K562 (cell line): ENCODE data around the gene TRDMT1. TPM values are rescaled to one million over a fixed set of nuclear protein-coding genes. Genes with fewer than 3 reads are reported as not detected.

Experiments
- CBX3 ChIP-seq, 2 experiments: IDR thresholded peaks; 1 replicate in 1 of 2; 2 replicates in 1 of 2; pipeline ENCODE4 v1.6.1; 2012; ENCODE audit warnings: inconsistent platforms in 2 of 2, low read length in 2 of 2, borderline replicate concordance in 1 of 2, control low read depth in 1 of 2
- DMBX1 ChIP-seq: fragments of 250-450 bp; sonication (Bioruptor Pico); IDR thresholded peaks from 2 replicates; pipeline ENCODE4 v1.8.0; 2022; ENCODE audit warnings: inconsistent platforms, mild to moderate bottlenecking, moderate library complexity, borderline replicate concordance
- ERF ChIP-seq: fragments of 450-650 bp; formaldehyde crosslinking; IDR thresholded peaks from 2 replicates; pipeline ENCODE4 v1.4.0; 2020; ENCODE audit warnings: mild to moderate bottlenecking, mixed read lengths
- HDAC1 ChIP-seq, 2 experiments: fragments of 450-650 bp; IDR thresholded peaks; 2 replicates each; pipeline ENCODE4 v1.6.1; 2016 to 2017; ENCODE audit warnings: inconsistent platforms in 1 of 2, mild to moderate bottlenecking in 1 of 2, moderate library complexity in 1 of 2
- NR4A1 ChIP-seq, 2 experiments: fragments of 250-450 bp in 1 of 2; fragments of 450-650 bp in 1 of 2; sonication (Bioruptor Pico) in 1 of 2; IDR thresholded peaks; 2 replicates each; pipeline versions ENCODE4 v1.4.0 to v1.6.1; 2016 to 2020; ENCODE audit warnings: mild to moderate bottlenecking in 2 of 2, missing compliant biosample characterization in 1 of 2, missing genetic modification characterization in 1 of 2, moderate library complexity in 1 of 2
- SMAD4 ChIP-seq: fragments of 250-450 bp; sonication (Bioruptor Pico); conservative IDR thresholded peaks from 2 replicates; pipeline ENCODE4 v1.8.0; 2021; ENCODE audit warnings: inconsistent platforms, mild to moderate bottlenecking, moderate library complexity
- SMARCA4 ChIP-seq: fragments of 450-650 bp; IDR thresholded peaks from 2 replicates; pipeline ENCODE4 v1.6.1; 2016
- TEAD4 ChIP-seq, 2 experiments: sonication (generic) in 1 of 2; formaldehyde crosslinking in 1 of 2; IDR thresholded peaks; 2 replicates each; pipeline versions ENCODE4 v1.6.1 to v1.8.0; 2012 to 2022; ENCODE audit warnings: borderline replicate concordance in 1 of 2, inconsistent platforms in 1 of 2, low read length in 1 of 2, mild to moderate bottlenecking in 1 of 2, missing genetic modification reagents in 1 of 2
- XRCC3 ChIP-seq: fragments of 450-650 bp; IDR thresholded peaks from 2 replicates; pipeline ENCODE4 v1.6.1; 2017; ENCODE audit warnings: mild to moderate bottlenecking, moderate library complexity
- ZFP36 ChIP-seq: fragments of 150-350 bp; IDR thresholded peaks from 2 replicates; pipeline ENCODE4 v1.6.1; 2018; ENCODE audit warnings: low read length, low read depth; ENCODE audit not compliant: partially characterized antibody
- ZNF316 ChIP-seq: fragments of 450-650 bp; IDR thresholded peaks from 2 replicates; pipeline ENCODE4 v1.6.1; 2016
- polyA plus RNA-seq, 8 experiments: library from polyadenylated mRNA; depleted of rRNA in 4 of 8; stranded (reverse) in 5 of 8; unstranded in 3 of 8; fragments of >200 nt; fragmentation: Nextera tagmentation in 2 of 8; fragmentation: Illumina TruSeq in 1 of 8; extraction: Ambion mirVana in 2 of 8; extraction: Trizol in 1 of 8; gene quantifications; 2 replicates each; pipeline versions ENCODE4 v1.2.1 to v1.2.3, GENCODE V29; 2011 to 2014; ENCODE audit warnings: inconsistent platforms in 1 of 8, missing spikeins in 1 of 8
- total RNA-seq, 7 experiments: library from RNA; depleted of rRNA in 6 of 7; stranded (reverse); fragments of >200 nt in 6 of 7; fragmentation: Illumina TruSeq in 2 of 7; extraction: Trizol in 2 of 7; gene quantifications; 2 replicates each; pipeline versions ENCODE4 v1.2.1 to v1.2.3, GENCODE V29; 2011 to 2021; ENCODE audit warnings: low replicate concordance in 1 of 7
- TF ChIP-seq, protein P1 (sequence below), 2 experiments: IDR thresholded peaks in 1 of 2; conservative IDR thresholded peaks in 1 of 2; 2 replicates each; pipeline ENCODE4 v1.6.1; 2016; ENCODE audit warnings: low read depth in 2 of 2, mild to moderate bottlenecking in 1 of 2, missing compliant biosample characterization in 1 of 2, missing genetic modification characterization in 1 of 2, moderate library complexity in 1 of 2
- TF ChIP-seq, protein P2 (sequence below), 2 experiments: fragments of 450-650 bp; IDR thresholded peaks; 2 replicates each; pipeline ENCODE4 v1.6.1; 2018; ENCODE audit warnings: mild to moderate bottlenecking in 2 of 2, low read depth in 1 of 2; ENCODE audit not compliant: partially characterized antibody in 2 of 2
- TF ChIP-seq, protein P3 (sequence below): sonication (generic); formaldehyde crosslinking; IDR thresholded peaks from 2 replicates; pipeline ENCODE4 v1.8.1; 2022; ENCODE audit warnings: missing genetic modification reagents
- TF ChIP-seq, protein P4 (sequence below), 2 experiments: fragments of 250-450 bp in 1 of 2; fragments of 450-650 bp in 1 of 2; sonication (Bioruptor Pico) in 1 of 2; IDR thresholded peaks; 2 replicates each; pipeline versions ENCODE4 v1.6.1 to v1.8.0; 2016 to 2021; ENCODE audit warnings: mild to moderate bottlenecking in 2 of 2, moderate library complexity in 2 of 2, missing compliant biosample characterization in 1 of 2, missing genetic modification characterization in 1 of 2
- TF ChIP-seq, protein P5 (sequence below): fragments of 450-650 bp; IDR thresholded peaks from 2 replicates; pipeline ENCODE4 v1.6.1; 2017; ENCODE audit warnings: mild to moderate bottlenecking, moderate library complexity

The TRDMT1 gene
- total and polyA plus RNA-seq, 9 of the 15 experiments (the other 6 are each of a cell fraction or from before 2014, with no cell fraction given): 5.4 to 12.6 (median 9.3) TPM

DNA sequence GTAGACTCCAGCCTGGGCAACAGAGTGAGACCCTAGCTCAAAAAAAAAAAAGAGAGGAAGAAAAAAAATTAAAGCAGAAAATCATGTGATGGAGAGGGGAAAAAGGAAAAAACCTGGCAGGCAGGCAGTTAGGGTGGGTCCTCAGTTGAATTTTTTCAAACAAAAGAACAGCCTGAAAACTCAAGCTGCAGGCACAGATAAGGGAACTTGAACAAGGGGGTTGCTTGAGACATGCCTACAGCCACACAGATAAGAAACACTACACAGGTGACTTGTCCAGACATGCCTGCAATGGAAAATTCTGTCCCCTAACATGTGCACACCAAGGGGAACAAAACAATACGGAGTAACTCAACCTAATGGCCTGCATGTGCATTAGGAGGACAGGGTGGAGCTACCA is 45.7 kb upstream of the TRDMT1 start (continued):
- TF ChIP-seq, protein P1, sequence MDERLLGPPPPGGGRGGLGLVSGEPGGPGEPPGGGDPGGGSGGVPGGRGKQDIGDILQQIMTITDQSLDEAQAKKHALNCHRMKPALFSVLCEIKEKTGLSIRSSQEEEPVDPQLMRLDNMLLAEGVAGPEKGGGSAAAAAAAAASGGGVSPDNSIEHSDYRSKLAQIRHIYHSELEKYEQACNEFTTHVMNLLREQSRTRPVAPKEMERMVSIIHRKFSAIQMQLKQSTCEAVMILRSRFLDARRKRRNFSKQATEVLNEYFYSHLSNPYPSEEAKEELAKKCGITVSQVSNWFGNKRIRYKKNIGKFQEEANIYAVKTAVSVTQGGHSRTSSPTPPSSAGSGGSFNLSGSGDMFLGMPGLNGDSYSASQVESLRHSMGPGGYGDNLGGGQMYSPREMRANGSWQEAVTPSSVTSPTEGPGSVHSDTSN (CRISPR knock-in tag; IDR thresholded peaks at IDR 0.05; ENCODE audit: low read depth): no peak
- TF ChIP-seq, protein P1 (tag; conservative IDR thresholded peaks at IDR 0.05; ENCODE audit: low read depth): no peak; the same call in 1 of the 2 replicates
- TF ChIP-seq TEAD4 (IDR thresholded peaks at IDR 0.05; ENCODE audit: low read length) (peak; percentile 80), TEAD4 (CRISPR knock-in tag; IDR thresholded peaks at IDR 0.05; ENCODE audit: borderline replicate concordance) (no peak), ZFP36 (peak; percentile 95), XRCC3 (peak; percentile 71; the same call in 1 of the 2 replicates), DMBX1 (CRISPR knock-in tag) (peak; percentile 69), HDAC1 (IDR thresholded peaks at IDR 0.05) (0 out of 4 replicates have a peak, but pooled peaks of 1 of the 2 experiments have one; percentile 28), SMARCA4 (peak; percentile 66; the same call in 1 of the 2 replicates), SMAD4 (peak; percentile 73), ZNF316 (no peak), CBX3 (IDR thresholded peaks at IDR 0.05; ENCODE audit: borderline replicate concordance in 1 of 2, low read length in 2 of 2) (peak in 1 of 2 experiments; percentile 95; a peak in 2 of 3 replicates), NR4A1 (CRISPR knock-in tag; IDR thresholded peaks at IDR 0.05) (no peak), NR4A1 (tag; IDR thresholded peaks at IDR 0.05) (0 out of 2 replicates have a peak, but pooled peaks have one; percentile 49), ERF (CRISPR knock-in tag) (no peak)
- TF ChIP-seq, protein P2, sequence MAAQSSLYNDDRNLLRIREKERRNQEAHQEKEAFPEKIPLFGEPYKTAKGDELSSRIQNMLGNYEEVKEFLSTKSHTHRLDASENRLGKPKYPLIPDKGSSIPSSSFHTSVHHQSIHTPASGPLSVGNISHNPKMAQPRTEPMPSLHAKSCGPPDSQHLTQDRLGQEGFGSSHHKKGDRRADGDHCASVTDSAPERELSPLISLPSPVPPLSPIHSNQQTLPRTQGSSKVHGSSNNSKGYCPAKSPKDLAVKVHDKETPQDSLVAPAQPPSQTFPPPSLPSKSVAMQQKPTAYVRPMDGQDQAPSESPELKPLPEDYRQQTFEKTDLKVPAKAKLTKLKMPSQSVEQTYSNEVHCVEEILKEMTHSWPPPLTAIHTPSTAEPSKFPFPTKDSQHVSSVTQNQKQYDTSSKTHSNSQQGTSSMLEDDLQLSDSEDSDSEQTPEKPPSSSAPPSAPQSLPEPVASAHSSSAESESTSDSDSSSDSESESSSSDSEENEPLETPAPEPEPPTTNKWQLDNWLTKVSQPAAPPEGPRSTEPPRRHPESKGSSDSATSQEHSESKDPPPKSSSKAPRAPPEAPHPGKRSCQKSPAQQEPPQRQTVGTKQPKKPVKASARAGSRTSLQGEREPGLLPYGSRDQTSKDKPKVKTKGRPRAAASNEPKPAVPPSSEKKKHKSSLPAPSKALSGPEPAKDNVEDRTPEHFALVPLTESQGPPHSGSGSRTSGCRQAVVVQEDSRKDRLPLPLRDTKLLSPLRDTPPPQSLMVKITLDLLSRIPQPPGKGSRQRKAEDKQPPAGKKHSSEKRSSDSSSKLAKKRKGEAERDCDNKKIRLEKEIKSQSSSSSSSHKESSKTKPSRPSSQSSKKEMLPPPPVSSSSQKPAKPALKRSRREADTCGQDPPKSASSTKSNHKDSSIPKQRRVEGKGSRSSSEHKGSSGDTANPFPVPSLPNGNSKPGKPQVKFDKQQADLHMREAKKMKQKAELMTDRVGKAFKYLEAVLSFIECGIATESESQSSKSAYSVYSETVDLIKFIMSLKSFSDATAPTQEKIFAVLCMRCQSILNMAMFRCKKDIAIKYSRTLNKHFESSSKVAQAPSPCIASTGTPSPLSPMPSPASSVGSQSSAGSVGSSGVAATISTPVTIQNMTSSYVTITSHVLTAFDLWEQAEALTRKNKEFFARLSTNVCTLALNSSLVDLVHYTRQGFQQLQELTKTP (IDR thresholded peaks at IDR 0.05; ENCODE audit: low read depth in 1 of 2, partially characterized antibody in 2 of 2): peak; percentile 36 to 74
- TF ChIP-seq, protein P3, sequence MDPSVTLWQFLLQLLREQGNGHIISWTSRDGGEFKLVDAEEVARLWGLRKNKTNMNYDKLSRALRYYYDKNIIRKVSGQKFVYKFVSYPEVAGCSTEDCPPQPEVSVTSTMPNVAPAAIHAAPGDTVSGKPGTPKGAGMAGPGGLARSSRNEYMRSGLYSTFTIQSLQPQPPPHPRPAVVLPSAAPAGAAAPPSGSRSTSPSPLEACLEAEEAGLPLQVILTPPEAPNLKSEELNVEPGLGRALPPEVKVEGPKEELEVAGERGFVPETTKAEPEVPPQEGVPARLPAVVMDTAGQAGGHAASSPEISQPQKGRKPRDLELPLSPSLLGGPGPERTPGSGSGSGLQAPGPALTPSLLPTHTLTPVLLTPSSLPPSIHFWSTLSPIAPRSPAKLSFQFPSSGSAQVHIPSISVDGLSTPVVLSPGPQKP (CRISPR knock-in tag): no peak
- TF ChIP-seq, protein P4, sequence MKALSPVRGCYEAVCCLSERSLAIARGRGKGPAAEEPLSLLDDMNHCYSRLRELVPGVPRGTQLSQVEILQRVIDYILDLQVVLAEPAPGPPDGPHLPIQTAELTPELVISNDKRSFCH (CRISPR knock-in tag; IDR thresholded peaks at IDR 0.05): no peak
- TF ChIP-seq, protein P4 (tag; IDR thresholded peaks at IDR 0.05): peak; percentile 25; the same call in 1 of the 2 replicates
- TF ChIP-seq, protein P5, sequence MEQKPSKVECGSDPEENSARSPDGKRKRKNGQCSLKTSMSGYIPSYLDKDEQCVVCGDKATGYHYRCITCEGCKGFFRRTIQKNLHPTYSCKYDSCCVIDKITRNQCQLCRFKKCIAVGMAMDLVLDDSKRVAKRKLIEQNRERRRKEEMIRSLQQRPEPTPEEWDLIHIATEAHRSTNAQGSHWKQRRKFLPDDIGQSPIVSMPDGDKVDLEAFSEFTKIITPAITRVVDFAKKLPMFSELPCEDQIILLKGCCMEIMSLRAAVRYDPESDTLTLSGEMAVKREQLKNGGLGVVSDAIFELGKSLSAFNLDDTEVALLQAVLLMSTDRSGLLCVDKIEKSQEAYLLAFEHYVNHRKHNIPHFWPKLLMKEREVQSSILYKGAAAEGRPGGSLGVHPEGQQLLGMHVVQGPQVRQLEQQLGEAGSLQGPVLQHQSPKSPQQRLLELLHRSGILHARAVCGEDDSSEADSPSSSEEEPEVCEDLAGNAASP: no peak
